ENCODE results near the gene PDXP. TPM values are rescaled to one million over a fixed set of nuclear protein-coding genes. Genes with fewer than 3 reads are reported as not detected.

The PDXP gene
- total and polyA plus RNA-seq, 2 experiments from 2014 or later = 15.0 to 55.6 TPM

- peaks cover 10% of the 10 kb centered on the region for H3K27me3 Mint-ChIP-seq (ENCODE audit: insufficient read depth, low read depth, poor library complexity)
- TF ChIP-seq CTCF (conservative IDR thresholded peaks at IDR 0.05; ENCODE audit: low read depth in 2 of 2) (no peak), NANOG (IDR thresholded peaks at IDR 0.05; ENCODE audit: borderline replicate concordance) (no peak), JUNB (IDR thresholded peaks at IDR 0.05; ENCODE audit: unreplicated experiment) (no peak), ETS1 (IDR thresholded peaks at IDR 0.05) (no peak), REST (IDR thresholded peaks at IDR 0.05; ENCODE audit: unreplicated experiment) (no peak), ZNF331 (CRISPR knock-in tag; IDR thresholded peaks at IDR 0.05; ENCODE audit: low read depth) (no peak), EZH2 (IDR thresholded peaks at IDR 0.05; ENCODE audit: low read depth, unreplicated experiment) (no peak), EZH2phosphoT487 (IDR thresholded peaks at IDR 0.05; ENCODE audit: unreplicated experiment) (no peak), ZNF462 (CRISPR knock-in tag; IDR thresholded peaks at IDR 0.05) (no peak), POLR2AphosphoS5 (IDR thresholded peaks at IDR 0.05; ENCODE audit: low read depth) (no peak), ZNF114 (CRISPR knock-in tag; IDR thresholded peaks at IDR 0.05) (no peak), CREB1 (CRISPR knock-in tag; IDR thresholded peaks at IDR 0.05; ENCODE audit: low read depth) (no peak), STAT1 (IDR thresholded peaks at IDR 0.05; ENCODE audit: unreplicated experiment) (no peak)
- H3K9me3 Mint-ChIP-seq = no peaks in the 10 kb centered on the region
- Histone ChIP-seq H3K4me2 (no peak overlapping the region), H3K9me2 (ENCODE audit: insufficient read depth) (no peaks in the 10 kb centered on the region), H3K27ac (ENCODE audit: low read depth) (no peak overlapping the region), H3K36me3 (ENCODE audit: insufficient read depth) (peaks cover 8% of the 10 kb centered on the region), H4K20me1 (replicated peaks; ENCODE audit: insufficient read depth) (no peaks in the 10 kb centered on the region; the same call in 1 of the 2 replicates), H3F3A (replicated peaks; ENCODE audit: low read depth) (0 out of 2 replicates have a peak, but pooled peaks cover 4% of the 10 kb centered on the region), H3K4me1 (ENCODE audit: insufficient read depth) (no peaks in the 10 kb centered on the region), H2AFZ (no peak overlapping the region), H3K4me3 (no peak overlapping the region), H3K79me2 (replicated peaks; ENCODE audit: insufficient read depth) (no peaks in the 10 kb centered on the region), H3K27me3 (ENCODE audit: insufficient read depth) (no peaks in the 10 kb centered on the region)
- DNase-seq (ENCODE audit: low spot score) = no peak
- H3K36me3 Mint-ChIP-seq (ENCODE audit: low read depth) = peaks cover 43% of the 10 kb centered on the region
- H3K4me1 Mint-ChIP-seq = no peaks in the 10 kb centered on the region
- no peak overlapping the region for H3K27ac Mint-ChIP-seq
- H3K4me3 Mint-ChIP-seq = no peak overlapping the region
- ATAC-seq = no peak
Observed at GRCh38 chr22:37650463-37651136, 7.9 kb upstream of the PDXP start.

Data from GM23338 (cell line).